T47D (cell line): Measurements from ENCODE around the gene KAT6B.

Experiments
- DNase-seq, 2 experiments: peaks; one replicate each; pipeline versions ENCODE4 v3.0.0 to v3.0.0-alpha.2; 2011 to 2012; ENCODE audit warnings: low read depth in 1 of 2, low spot score in 1 of 2
- JUND ChIP-seq: IDR thresholded peaks from 2 replicates; pipeline ENCODE4 v1.6.1; 2012; ENCODE audit warnings: low read depth
- in situ Hi-C: cut with HindIII; loops from 2 replicates; pipeline ENCODE4 v1.10.0; 2016; ENCODE audit warnings: low sequenced_read_pairs, low pct_unique_long_range_greater_than_20kb

KAT6B gene

GRCh38 chr10:74937266-74937856, 111.0 kb downstream of the KAT6B start:
- TF ChIP-seq JUND, result no peak
- in situ Hi-C loops, result no loop called here
- no peak for DNase-seq

GRCh38 chr10:74944205-74944604, 117.8 kb downstream of the KAT6B start:
- in situ Hi-C loops, result no loop called here
- no peak for TF ChIP-seq JUND
- DNase-seq, result no peak

- in situ Hi-C loops, result no loop called here
- DNase-seq, result peak in 1 of 2 experiments; percentile 30
- TF ChIP-seq JUND, result no peak
Measured at GRCh38 chr10:74947781-74948401, 121.5 kb downstream of the KAT6B start.

GRCh38 chr10:74949034-74949832, 122.8 kb downstream of the KAT6B start:
- no peak for TF ChIP-seq JUND
- DNase-seq, result no peak
- in situ Hi-C loops, result no loop called here

GRCh38 chr10:74949843-74950765, 123.7 kb downstream of the KAT6B start:
- no peak for DNase-seq
- in situ Hi-C loops, result no loop called here
- TF ChIP-seq JUND, result no peak

GRCh38 chr10:74953214-74953613, 126.8 kb downstream of the KAT6B start:
- in situ Hi-C loops, result no loop called here
- no peak for DNase-seq
- no peak for TF ChIP-seq JUND

GRCh38 chr10:74955796-74956195, 129.4 kb downstream of the KAT6B start:
- in situ Hi-C loops, result no loop called here
- TF ChIP-seq JUND, result no peak
- no peak for DNase-seq

- DNase-seq, result no peak
- no peak for TF ChIP-seq JUND
- in situ Hi-C loops, result no loop called here
Measured at GRCh38 chr10:74956555-74957111, 130.2 kb downstream of the KAT6B start.

- no peak for TF ChIP-seq JUND
- DNase-seq, result no peak
- in situ Hi-C loops, result no loop called here
Measured at GRCh38 chr10:74957285-74957961, 131.0 kb downstream of the KAT6B start.

- no peak for TF ChIP-seq JUND
- in situ Hi-C loops, result no loop called here
- DNase-seq, result no peak
Measured at GRCh38 chr10:74958316-74958715, 131.9 kb downstream of the KAT6B start.

- no peak for TF ChIP-seq JUND
- in situ Hi-C loops, result no loop called here
- no peak for DNase-seq
Measured at GRCh38 chr10:74960670-74961069, 134.3 kb downstream of the KAT6B start.
